MM.1S (cell line): ENCODE measurements around the gene SLC25A11.

ENCODE experiments used
- CTCF ChIP-seq: fragments of 300-600 bp; sonication (generic); IDR thresholded peaks from 2 replicates; pipeline ENCODE4 v1.5.1; 2016; ENCODE audit warnings: antibody characterized with exemption, low read length, mixed read lengths
- EZH2 ChIP-seq: fragments of 300-600 bp; sonication (generic); optimal IDR thresholded peaks from 2 replicates; pipeline ENCODE3; 2017; ENCODE audit warnings: low read depth, mild to moderate bottlenecking, antibody characterized with exemption, low read length, mixed read lengths
- EZH2phosphoT487 ChIP-seq: fragments of 300-600 bp; sonication (generic); IDR thresholded peaks from 2 replicates; pipeline ENCODE4 v1.6.1; 2018; ENCODE audit warnings: antibody characterized with exemption, low read length

- no peak for TF ChIP-seq CTCF
- TF ChIP-seq EZH2 = no peak
- no peak for TF ChIP-seq EZH2phosphoT487
Measured at GRCh38 chr17:4895657-4896331, 44.1 kb downstream of the SLC25A11 start.
